ENCODE data around the gene MMP11.
"Not testable (repeated sequence)": the region's sequence is repeated elsewhere in the genome, so short reads cannot be mapped to it uniquely, and the experiment has no call there.

The MMP11 gene, protein sequence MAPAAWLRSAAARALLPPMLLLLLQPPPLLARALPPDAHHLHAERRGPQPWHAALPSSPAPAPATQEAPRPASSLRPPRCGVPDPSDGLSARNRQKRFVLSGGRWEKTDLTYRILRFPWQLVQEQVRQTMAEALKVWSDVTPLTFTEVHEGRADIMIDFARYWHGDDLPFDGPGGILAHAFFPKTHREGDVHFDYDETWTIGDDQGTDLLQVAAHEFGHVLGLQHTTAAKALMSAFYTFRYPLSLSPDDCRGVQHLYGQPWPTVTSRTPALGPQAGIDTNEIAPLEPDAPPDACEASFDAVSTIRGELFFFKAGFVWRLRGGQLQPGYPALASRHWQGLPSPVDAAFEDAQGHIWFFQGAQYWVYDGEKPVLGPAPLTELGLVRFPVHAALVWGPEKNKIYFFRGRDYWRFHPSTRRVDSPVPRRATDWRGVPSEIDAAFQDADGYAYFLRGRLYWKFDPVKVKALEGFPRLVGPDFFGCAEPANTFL

DNA sequence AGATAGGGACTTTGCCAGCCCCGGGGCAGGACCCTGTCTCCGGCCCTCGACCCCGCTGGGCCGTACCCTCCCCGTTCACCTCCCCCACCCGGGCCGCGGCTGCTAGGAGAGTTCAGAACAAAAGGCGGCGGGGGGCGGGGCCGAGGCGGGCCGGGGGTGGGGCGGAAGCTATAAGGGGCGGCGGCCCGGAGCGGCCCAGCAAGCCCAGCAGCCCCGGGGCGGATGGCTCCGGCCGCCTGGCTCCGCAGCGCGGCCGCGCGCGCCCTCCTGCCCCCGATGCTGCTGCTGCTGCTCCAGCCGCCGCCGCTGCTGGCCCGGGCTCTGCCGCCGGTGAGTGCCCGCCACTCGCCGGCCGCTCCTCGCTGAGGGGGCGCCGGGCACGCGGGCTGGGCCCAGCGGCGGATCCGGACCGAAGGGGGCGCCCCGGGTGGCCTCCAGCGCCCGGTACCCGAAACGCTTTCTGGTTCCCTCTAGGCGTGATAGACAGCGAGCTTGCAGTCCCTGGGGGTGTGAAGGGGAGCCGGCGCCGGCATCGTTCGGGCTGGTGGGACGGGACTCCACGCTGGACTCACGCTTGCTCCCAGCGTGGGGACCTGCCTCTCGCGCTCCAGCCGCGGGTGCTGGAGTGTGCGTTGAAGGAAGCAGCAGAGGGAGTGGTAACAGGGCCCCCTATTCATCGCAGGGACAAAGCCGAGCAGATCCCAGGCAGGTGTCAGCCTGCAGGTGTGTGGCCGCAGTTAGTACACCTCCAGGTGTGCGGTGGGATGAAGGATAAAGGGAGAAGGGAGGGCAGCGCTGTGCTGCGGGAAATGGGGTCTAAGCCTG is at the start of gene MMP11:
Gene MMP11 (plus strand): TSS at position 201 of the 825 bp plus-strand sequence. CDS start 22 bp downstream, at position 223.
- DNase-seq = peak; percentile 52

DNA sequence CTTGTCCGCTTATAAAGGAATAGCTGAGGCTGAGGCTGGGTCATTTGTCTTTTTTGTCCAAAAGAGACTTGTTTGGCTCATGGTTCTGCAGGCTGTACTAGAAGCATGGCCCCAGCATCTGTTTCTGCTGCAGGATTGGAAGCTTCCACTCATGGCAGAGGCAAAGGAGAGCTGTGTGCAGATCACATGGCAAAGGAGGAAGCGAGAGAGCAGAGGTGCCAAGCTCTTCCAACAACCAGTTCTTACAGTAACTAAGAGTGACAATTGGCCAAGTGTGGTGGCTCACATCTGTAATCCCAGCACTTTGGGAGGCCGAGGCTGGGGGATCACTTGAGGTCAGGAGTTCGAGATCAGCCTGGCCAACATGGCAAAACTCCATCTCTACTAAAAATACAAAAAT is 44.5 kb upstream of the MMP11 start:
- not testable (repeated sequence) for DNase-seq

DNA sequence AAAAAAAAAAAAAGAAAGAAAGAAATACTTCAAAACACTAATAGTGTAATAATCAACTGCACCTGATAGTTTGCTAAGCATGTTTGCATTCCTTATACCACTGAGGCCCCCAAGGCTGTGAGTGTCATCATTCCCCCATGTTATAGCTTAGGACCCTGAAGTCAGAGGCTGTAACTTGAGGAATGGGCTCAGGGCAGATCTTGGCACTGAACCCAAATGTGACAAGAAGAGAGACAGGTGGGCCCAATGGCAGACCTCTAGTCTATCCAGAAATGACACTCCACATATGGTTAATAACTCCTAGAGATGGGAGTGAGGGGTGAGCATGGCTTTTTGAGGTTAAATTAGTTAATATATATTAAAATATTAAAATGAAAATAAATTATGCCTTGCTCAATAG is 35.0 kb upstream of the MMP11 start:
- no peak for DNase-seq

DNA sequence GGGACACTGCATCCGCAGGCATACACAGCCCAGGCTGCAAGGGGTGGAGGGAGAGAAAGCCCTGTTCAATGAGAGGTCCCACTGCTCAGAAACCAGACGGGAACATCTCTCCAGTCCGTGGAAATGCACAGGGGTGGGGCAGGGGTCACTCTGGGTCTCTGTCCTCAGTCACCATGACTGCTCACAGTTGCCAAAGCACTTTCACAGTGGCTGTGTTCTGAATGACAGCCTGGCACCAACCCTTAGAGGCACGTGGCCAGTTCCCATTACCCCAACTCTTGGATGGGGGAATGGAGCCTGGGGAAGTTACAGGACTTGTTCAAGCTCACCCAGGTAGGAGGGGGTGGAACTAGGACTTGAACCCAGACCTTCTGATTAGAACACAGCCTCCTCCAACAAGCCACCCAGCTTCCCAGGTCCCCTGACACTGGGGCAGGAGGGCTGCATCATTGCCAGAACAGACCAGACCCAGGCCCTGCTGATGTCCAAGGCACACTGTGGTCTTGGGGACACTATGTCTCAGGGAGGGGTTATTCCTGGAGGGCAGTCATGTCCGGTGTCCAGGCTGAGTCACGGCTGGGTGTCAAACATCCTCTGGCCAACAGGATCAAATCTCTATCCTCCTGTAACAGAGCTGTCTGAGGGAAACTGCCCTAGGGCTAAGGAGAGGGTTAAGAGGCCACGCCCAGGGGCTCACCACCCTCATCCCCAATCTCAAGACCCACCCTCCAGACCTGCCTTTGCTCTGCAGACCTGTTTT is 30.0 kb upstream of the MMP11 start:
- DNase-seq = no peak

DNA sequence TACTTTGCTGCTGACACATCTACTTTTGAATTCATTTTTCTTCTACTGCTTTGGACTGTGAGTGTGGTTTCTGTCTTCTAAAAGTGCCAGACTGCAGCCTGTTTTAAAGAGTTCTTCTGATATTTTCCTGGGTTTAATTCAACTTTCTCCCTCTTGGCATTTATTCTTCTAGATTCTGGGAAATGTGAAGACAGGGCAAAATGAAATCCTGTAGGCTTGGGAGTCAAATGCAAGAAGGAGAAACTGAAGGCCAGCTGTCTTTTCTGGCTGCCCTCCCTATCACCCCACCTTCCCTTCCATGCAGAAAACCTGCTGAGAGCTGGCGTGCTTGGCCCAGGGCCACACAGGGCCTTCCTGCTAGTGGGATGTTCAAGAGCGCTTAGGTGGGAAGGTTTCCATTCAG is 29.3 kb upstream of the MMP11 start:
- DNase-seq = no peak

DNA sequence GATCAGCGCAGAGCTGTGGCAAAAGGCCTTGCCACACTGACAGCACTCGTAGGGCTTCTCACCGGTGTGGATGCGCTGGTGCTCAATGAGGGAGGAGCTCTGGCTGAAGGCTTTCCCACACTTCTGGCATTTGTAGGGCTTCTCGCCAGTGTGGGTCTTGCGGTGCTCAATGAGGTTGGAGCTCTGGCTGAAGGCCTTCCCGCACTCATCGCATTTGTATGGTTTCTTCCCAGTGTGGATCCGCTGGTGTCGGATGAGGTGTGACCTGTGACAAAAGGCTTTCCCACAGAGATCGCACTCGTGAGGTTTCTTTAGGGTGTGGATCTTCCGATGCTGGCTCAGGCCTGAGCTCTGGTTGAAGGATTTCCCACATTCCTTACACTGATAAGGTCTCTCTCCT is 28.6 kb upstream of the MMP11 start:
- DNase-seq = no peak

DNA sequence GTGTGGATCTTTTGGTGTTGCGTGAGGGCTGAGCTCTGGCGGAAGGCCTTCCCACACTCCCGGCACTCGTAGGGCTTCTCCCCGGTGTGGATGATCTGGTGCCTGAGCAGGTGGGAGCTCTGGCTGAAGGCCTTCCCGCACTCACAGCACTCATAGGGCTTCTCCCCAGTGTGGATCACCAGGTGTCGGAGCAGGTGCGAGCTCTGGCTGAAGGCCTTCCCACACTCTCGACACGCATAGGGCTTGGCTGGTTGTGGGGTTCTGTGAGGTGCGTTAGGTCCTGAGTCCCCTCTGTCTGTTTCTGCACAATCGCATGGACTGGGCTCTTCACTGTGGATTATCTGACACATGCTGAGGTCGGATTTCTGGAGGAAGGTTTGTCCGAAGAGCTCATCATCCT is 28.2 kb upstream of the MMP11 start:
- no peak for DNase-seq

DNA sequence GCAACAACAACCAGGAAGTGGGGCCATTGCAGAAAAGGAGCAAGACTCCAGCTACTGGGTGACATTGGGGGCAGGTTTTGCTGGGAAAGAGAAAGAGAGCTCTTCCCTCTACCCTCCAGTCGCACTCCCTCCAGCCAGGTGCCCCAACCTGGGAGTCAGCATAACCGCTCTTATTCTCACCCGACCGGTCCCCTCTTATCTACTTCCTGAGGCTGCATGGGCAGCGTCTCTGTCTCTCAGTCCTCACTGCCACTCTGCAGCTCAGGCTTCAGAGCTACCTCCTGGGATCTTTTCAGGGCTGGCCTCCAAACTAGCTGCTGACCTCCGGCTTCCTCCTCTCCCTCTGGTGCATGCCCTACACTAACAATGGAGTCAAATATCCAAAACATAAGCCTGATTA is 26.9 kb upstream of the MMP11 start:
- DNase-seq = no peak

DNA sequence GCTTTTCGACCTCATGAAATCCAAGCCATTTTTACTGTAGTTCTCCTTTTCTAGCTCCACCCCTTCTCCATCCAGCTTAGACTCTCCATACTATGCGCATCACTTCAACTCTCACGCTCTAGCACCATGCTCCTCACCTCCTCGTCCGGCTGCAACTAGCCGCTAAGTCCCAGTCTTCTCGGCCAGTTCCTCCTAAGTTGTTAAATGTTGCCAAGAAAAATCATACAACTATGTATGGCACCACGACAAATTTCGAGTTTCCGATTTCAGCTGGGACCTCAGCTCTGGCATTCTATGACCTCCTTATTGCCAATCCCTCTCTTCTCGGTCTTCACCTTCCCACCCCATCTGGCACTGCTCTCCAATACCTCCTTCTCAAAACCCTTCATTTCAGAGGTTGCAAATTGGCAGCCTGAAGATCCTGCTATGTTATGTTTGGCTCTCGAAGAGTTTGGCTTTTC is 22.8 kb upstream of the MMP11 start:
- DNase-seq = no peak

DNA sequence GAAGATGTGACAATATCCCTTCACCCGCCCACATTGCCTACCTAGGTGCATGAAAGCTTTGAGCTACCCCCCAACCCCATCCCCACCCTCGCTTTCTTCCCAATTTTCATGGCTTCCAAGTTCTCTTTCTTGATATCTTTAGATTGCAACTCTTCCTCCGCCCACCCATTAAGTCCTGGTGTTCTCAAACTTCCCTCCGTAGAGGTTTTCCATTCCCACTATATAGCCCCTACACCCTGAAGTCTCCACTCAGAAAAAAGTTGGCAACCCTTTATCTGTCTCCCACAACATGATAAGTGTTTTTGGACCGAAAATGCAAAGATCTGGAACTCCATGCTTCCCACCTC is 22.3 kb upstream of the MMP11 start:
- no peak for DNase-seq

DNA sequence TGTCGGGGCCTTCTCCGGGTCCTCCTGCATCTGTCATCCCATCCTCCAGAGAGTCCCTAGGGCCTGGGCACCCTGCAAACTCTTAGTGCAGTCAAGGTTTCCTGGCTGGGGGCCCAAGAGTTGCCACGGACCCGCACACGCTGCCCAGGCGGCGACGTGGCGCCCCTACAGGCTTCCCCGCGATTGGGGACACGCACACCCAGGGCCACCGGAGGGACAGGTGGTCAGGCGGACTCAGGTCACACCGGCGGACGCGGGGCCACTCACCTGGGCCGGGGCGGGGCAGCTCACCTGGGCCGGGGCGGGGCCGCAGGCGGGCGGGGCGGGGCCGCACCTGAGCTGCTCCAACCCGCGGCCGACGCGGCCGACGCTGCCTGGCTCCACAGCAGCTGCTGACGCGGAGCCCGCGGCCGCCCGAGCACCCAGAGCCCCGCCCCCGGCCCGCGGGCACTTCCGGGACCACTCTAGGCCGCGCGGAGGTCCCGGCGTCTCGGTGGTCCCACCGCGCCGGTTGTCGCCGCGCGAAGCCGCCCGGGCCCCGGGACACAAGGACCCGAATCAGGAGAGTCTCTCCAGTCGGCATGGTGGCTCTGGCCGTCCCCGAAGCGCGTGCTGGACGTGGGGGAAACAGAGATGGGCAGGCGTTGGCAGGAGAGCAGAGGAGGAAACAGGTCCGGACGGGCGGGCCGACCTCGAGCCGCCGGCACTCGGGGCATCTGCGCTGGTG is 21.8 kb upstream of the MMP11 start, which contains the start of gene ZNF70:
Gene ZNF70 (minus strand): TSS at position 399 of the 727 bp plus-strand sequence. CDS start 5,972 bp downstream, outside the sequence.
- peak; percentile 71 for DNase-seq

DNA sequence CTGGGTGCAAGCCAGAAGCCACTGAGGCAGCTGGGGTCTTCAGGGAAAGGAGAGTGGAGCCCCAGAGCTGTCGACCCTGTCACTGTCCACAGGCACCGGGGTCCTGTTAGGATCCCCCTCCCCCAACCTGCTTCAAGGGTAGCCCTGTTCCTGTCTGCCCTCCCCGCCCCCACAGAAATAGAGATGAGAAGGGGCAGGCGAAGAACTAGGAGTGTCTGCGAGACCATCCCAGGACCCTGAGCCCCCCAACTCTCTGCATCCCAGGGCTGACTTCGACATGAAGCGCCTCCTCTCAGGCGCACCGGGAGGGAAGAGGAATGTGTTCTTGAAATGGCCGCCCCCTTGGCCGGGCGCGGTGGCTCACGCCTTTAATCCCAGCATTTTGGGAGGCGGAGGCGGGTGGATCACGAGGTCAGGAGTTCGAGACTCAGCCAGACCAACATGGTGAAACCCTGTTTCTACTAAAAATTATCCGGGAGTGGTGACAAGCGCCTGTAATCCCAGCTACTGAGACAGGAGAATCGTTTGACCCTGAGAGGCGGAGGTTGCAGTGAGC is 21.1 kb upstream of the MMP11 start:
- no peak for DNase-seq

DNA sequence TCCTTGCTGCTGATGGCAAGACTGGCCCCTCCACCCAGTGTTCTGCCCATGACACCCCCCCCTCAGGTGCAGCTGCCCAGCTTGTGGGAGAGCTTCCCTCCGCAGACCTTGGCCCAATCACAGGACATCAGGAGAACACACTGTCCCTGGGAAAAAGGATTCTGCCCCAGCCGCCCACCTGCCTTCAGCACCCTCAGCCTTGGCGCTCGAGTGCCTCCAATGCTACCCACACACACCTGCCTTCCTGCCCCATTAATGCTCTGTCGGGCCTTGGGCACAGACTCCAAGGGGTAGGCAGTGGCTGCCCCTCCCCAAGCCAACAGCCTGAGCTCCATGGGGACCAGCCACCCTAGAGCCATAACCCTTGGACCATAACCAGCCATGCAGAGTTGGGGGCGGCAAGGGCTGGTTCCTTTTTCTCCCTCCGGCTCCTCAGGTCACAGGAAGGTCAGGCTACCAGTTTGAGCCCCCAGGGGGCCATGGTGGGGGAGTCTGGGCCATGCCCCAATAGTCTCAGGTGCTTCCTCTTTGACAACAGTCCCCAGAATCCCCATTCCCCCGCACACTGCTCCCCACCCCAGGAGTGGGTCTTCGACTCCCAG is 20.5 kb upstream of the MMP11 start:
- no peak for DNase-seq

DNA sequence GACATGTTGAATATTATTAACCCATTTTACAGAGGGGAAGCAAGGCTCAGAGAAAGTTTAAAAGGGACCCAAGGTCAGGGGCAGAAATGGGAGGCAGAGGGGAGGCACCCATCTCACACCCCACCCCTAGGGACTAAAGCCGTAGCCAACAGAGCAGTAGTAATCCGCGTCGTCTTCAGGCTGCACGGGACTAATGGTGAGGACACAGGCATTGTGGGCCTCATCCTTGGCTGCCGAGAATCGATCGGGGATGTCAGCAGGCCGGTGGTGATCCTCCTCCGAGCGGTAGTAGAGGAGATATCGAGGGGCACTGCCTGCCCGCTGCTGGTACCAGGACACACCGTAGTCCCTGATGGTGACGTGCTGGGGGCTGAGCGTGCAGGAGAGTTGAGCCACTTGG is 19.9 kb upstream of the MMP11 start:
- DNase-seq = no peak

DNA sequence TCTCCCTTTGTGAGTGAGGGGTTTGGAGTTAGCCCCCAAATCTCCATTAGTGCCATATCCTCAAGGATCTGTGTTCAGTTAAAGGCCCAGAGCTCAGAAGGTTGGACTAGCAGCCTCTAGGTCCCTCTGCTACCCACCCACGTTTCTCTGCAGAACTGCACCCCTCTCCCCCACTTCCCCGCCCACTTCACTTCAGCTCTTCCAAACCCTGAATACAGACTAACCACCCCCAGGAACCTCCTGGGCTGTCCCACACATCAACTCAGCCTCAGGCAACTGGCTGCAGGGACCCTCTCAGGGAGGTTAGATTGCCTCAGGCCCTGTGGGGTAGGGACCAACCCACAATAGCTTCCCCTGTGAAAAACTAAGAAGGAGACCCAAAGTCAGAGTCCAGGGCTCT is 19.3 kb upstream of the MMP11 start:
- DNase-seq = no peak

DNA sequence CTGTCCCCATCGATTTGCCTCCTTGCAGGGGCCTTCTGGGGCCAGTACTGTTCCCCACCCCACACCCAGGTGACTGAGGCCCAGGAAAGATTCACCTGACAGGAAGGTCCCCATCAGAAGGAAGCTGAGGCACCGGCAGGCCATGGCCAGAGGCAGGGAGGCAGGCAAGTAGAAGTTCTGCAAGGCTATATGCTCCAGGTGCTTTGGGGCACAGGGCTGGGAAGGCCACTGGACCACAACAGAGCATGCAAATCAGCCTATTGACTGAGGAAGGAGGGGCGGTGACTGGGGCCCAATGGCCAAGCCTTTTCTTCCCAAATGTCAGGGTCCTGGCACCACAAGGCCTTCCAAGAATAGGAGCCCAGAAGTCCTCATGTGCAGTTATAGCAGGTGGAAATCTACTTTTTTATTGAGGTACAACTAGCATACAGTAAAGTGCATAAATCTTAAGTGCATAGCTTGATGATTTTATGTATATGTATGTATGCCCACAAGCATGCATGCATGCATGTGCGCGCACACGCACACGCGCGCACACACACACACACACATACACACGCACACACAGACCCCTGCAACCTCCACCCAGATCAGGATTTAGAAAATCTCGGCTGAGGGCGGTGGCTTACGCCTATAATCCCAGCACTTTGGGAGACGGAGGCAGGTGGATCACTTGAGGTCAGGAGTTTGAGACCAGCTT is 18.3 kb upstream of the MMP11 start, which contains the start of gene VPREB3:
Gene VPREB3 (minus strand): TSS at position 206 of the 700 bp plus-strand sequence. CDS start 62 bp downstream, at position 144.
- no peak for DNase-seq

DNA sequence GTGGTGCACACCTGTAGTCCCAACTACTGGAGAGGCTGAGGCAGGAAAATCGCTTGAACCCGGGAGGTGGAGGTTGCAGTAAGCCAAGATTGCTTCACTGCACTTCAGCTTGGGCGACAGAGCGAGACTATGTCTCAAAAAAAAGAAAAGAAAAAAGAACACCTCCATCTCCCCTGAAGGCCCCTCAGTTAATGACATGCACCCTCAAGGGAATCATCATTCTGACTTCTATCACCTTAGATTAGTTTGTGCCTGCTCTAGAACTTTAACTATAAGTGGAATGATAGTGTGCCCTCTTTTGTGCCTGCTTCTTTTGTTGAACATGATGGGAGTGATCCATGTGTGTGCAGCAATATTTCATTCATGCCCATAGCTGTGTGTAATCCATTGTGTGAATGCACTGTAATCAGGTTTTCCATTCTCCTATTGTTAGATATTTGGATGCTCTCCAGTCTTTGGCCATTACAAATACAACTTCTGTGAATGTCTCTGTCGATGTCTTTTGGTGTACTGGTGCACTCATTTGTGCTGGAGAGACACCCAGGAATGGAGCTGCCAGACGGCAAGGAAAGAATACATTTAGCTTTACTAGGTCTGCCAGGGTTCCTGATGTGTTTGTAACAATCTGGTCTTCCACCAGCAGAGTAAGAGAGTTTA is 17.5 kb upstream of the MMP11 start:
- no peak for DNase-seq

DNA sequence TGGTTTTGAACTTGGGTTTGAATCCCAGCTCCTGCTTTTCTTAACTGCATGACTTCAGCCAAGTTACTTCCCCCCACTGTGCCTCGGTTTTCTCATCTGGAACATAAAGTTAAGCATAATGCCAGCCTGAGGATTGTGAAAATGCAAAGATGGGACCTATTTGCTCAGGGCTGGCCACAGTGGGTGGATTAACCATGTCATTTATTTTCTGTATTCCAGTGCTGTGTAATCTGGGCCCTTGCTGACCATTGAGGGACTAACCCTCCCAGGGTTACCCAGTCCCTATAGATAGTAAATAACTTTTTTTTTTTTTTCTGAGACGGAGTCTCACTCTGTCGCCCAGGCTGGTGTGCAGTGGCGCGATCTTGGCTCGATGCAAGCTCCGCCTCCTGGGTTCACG is 16.9 kb upstream of the MMP11 start:
- DNase-seq = no peak

DNA sequence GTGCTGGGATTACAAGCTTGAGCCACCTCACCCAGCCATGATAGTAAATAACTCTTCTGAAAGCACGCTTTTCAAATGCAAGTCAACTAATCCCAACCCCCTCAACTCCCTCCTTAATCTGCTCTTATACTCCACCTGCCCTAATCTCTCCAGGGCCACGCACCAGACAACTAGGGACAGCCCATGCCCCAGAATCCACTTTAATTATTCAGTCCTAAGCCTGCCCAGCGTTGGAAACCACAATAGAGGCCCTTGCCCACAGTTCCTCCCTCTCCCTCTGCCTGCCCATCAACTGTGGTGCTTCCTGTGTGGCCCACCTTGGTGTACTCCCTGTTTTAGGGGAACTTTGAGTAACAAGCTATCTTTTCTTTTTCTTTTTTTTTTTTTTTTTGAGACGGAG is 15.8 kb upstream of the MMP11 start:
- DNase-seq = no peak

DNA sequence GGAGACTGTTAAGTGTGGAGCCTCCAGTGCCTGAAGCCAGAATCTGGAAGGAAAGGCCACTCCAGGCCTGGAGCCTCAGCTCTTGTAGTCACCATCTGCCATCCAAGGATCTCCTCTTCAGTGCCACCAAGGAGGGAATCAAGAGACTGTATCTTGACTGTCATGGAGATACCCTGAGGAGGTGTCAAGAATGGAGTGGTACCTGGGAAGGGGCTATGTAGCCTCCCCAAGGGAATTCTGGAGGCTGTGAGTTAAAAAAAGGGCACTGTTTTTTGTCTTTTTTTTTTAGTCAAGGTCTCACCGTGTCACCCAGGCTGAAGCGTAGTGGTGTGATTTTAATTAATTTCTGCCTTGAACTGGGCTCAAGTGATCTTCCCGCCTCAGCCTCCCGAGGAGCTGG is 13.1 kb upstream of the MMP11 start:
- DNase-seq = no peak

All from activated T-cell treated with anti-CD3 and anti-CD28 coated beads for 4 hours (primary cell).